Caco-2 (cell line): ENCODE data around the gene LIPH. TPM values are rescaled to one million over a fixed set of nuclear protein-coding genes. Genes with fewer than 3 reads are reported as not detected.

Experiments
- BruUV-seq: library from RNA; stranded (reverse); fragments of 400-500 nt; replicated peaks from 2 replicates; lab custom pipeline; 2021; lab: Mats Ljungman, UMichigan
- CTCF ChIA-PET: fragments of 300-600 bp; sonication (Branson Sonifier 250); formaldehyde crosslinking; loops from one replicate; lab custom pipeline; 2022; ENCODE audit warnings: antibody characterized with exemption; lab: Charles Lee
- POLR2A ChIA-PET: fragments of 300-600 bp; sonication (Branson Sonifier 250); formaldehyde crosslinking; loops from one replicate; lab custom pipeline; 2022; ENCODE audit warnings: antibody characterized with exemption; lab: Charles Lee
- DNase-seq, 2 experiments: peaks; one replicate each; pipeline versions ENCODE4 v3.0.0 to v3.0.0-alpha.2; 2020 to 2022
- H3K27me3 ChIP-seq: replicated peaks from 2 replicates; pipeline ENCODE4 v1.6.0; 2011; ENCODE audit warnings: low read length; ENCODE audit not compliant: control insufficient read depth, insufficient read depth
- H3K36me3 ChIP-seq: 2 replicates; pipeline ENCODE4 v1.5.1; 2011; ENCODE audit warnings: low read length; ENCODE audit not compliant: control insufficient read depth, insufficient read depth
- H3K4me1 ChIP-seq: fragments of 250-450 bp; sonication (Bioruptor Pico); 2 replicates; pipeline ENCODE4 v1.5.1; 2020; ENCODE audit warnings: mild to moderate bottlenecking
- H3K4me3 ChIP-seq: 2 replicates; pipeline ENCODE4 v1.5.1; 2011; ENCODE audit warnings: low read depth, mild to moderate bottlenecking, control low read depth, low read length
- H3K9me3 ChIP-seq: fragments of 250-450 bp; sonication (Bioruptor Pico); 2 replicates; pipeline ENCODE4 v1.5.1; 2020; ENCODE audit warnings: mild to moderate bottlenecking, moderate library complexity
- H3K27ac Mint-ChIP-seq: one replicate; pipeline ENCODE4 v1.8.0; 2022; ENCODE audit warnings: mixed read lengths; ENCODE audit not compliant: unreplicated experiment
- H3K27me3 Mint-ChIP-seq: one replicate; pipeline ENCODE4 v1.8.0; 2022; ENCODE audit warnings: mixed read lengths; ENCODE audit not compliant: insufficient read depth, unreplicated experiment
- H3K36me3 Mint-ChIP-seq: one replicate; pipeline ENCODE4 v1.8.0; 2022; ENCODE audit warnings: mild to moderate bottlenecking, mixed read lengths; ENCODE audit not compliant: insufficient read depth, unreplicated experiment
- H3K4me1 Mint-ChIP-seq: one replicate; pipeline ENCODE4 v1.8.0; 2022; ENCODE audit warnings: low read depth, mixed read lengths; ENCODE audit not compliant: unreplicated experiment
- H3K4me3 Mint-ChIP-seq: one replicate; pipeline ENCODE4 v1.8.0; 2022; ENCODE audit warnings: mild to moderate bottlenecking, moderate library complexity, mixed read lengths; ENCODE audit not compliant: unreplicated experiment
- H3K9me3 Mint-ChIP-seq: one replicate; pipeline ENCODE4 v1.8.0; 2022; ENCODE audit warnings: mixed read lengths; ENCODE audit not compliant: unreplicated experiment
- CTCF ChIP-seq, 2 experiments: fragments of 200-600 bp in 1 of 2; IDR thresholded peaks; 1 replicate in 1 of 2; 2 replicates in 1 of 2; pipeline versions ENCODE4 v1.5.1 to v1.8.0; 2011 to 2022; ENCODE audit warnings: antibody characterized with exemption in 1 of 2, control low read depth in 1 of 2, inconsistent platforms in 1 of 2, low read depth in 1 of 2, low read length in 1 of 2, mild to moderate bottlenecking in 1 of 2, moderate library complexity in 1 of 2; ENCODE audit not compliant: insufficient read depth in 1 of 2, severe bottlenecking in 1 of 2, unreplicated experiment in 1 of 2
- intact Hi-C: fragments of 100-400 bp; cut with micrococcal nuclease; formaldehyde crosslinking; loops from one replicate; pipeline ENCODE4 v1.10.0; 2022; ENCODE audit not compliant: unreplicated experiment
- total RNA-seq: library from RNA; stranded (reverse); gene quantifications from 2 replicates; pipeline ENCODE4 v1.2.3, GENCODE V29; 2022

The LIPH gene
- total RNA-seq, 1 experiment from 2014 or later: 6.1 TPM

DNA sequence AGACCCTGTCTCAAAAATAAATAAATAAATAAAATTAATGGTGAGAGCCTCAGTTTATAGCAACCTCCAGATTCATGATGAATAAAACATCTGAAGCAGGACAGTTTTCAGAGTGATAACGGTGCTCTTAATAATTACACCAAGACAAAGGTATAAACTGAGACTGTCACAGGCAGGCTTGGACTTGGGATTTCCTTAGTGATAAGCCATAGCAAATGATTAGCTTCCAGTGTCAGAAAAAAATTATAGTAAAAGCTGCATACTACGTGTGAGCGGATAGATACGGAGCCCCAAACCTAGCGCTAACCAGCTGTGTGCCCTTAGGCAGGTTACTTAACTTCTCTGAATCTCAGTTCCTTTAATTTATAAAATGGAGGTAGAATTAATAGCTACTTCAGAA, 21.5 kb downstream of the LIPH start:
- Histone ChIP-seq H3K36me3 (no peaks in the 10 kb centered on the region), H3K4me3 (no peak overlapping the region), H3K27me3 (no peaks in the 10 kb centered on the region), H3K9me3 (no peaks in the 10 kb centered on the region), H3K4me1 (peaks cover 4% of the 10 kb centered on the region; the same call in 1 of the 2 replicates)
- TF ChIP-seq CTCF (IDR thresholded peaks at IDR 0.05; ENCODE audit: insufficient read depth in 1 of 2, low read depth in 1 of 2, low read length in 1 of 2, severe bottlenecking in 1 of 2, unreplicated experiment in 1 of 2): no peak
- H3K36me3 Mint-ChIP-seq: no peaks in the 10 kb centered on the region
- H3K4me3 Mint-ChIP-seq: no peak overlapping the region
- ChIA-PET CTCF (interaction anchor here (0.5 kb wide), 1 partner anchor 144 kb away, joined by 4 read pairs; no protein-coding TSS in a partner anchor), POLR2A (no interaction called here)
- H3K9me3 Mint-ChIP-seq: no peaks in the 10 kb centered on the region
- H3K4me1 Mint-ChIP-seq: peaks cover 8% of the 10 kb centered on the region
- no peak for DNase-seq
- H3K27me3 Mint-ChIP-seq: no peaks in the 10 kb centered on the region
- intact Hi-C loops: no loop called here
- BruUV-seq: no TSS peak
- H3K27ac Mint-ChIP-seq: no peak overlapping the region

- peaks cover 8% of the 10 kb centered on the region for H3K4me1 Mint-ChIP-seq
- no peaks in the 10 kb centered on the region for H3K9me3 Mint-ChIP-seq
- Histone ChIP-seq H3K27me3 (no peaks in the 10 kb centered on the region), H3K4me3 (no peak overlapping the region), H3K9me3 (no peaks in the 10 kb centered on the region), H3K4me1 (no peaks in the 10 kb centered on the region), H3K36me3 (no peaks in the 10 kb centered on the region)
- no peak for DNase-seq
- no TSS peak for BruUV-seq
- intact Hi-C loops: no loop called here
- ChIA-PET CTCF (interaction anchor here (0.7 to 1.2 kb wide), 2 partner anchors 24 to 31 kb away, joined by 4 to 5 read pairs; partner anchors contain the start of gene LIPH), POLR2A (interaction anchor here (0.7 kb wide), 1 partner anchor 21 kb away, joined by 3 read pairs; no protein-coding TSS in a partner anchor)
- TF ChIP-seq CTCF (IDR thresholded peaks at IDR 0.05; ENCODE audit: insufficient read depth in 1 of 2, low read depth in 1 of 2, low read length in 1 of 2, severe bottlenecking in 1 of 2, unreplicated experiment in 1 of 2): no peak
- no peak overlapping the region for H3K4me3 Mint-ChIP-seq
- H3K36me3 Mint-ChIP-seq: no peaks in the 10 kb centered on the region
- H3K27ac Mint-ChIP-seq: no peak overlapping the region
- H3K27me3 Mint-ChIP-seq: no peaks in the 10 kb centered on the region
Measured at GRCh38 chr3:185528532-185528931, 23.9 kb downstream of the LIPH start.

DNA sequence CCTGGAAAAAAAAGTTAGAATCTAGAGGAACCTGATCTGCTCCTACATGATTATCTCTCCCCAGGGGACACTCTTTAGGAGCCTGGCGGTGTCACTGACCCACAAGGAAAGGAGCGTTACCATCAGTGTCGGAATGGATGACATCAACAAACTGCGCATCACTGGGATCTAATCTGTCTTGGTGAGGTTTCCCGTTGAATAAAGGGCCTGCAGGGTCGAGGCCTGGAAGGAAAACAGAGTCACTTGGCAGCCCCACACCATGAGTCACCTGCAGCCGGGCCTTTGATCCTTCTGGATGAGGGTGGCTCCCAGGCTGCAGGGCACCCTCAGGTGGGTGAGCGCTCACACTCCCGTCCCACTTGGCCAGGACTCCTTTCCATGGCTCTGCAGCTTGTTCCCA, 25.0 kb downstream of the LIPH start:
- Histone ChIP-seq H3K4me3 (no peak overlapping the region), H3K4me1 (no peaks in the 10 kb centered on the region), H3K36me3 (no peaks in the 10 kb centered on the region), H3K9me3 (no peaks in the 10 kb centered on the region), H3K27me3 (no peaks in the 10 kb centered on the region)
- CTCF ChIA-PET: no interaction called here
- no peak for TF ChIP-seq CTCF (IDR thresholded peaks at IDR 0.05; ENCODE audit: insufficient read depth in 1 of 2, low read depth in 1 of 2, low read length in 1 of 2, severe bottlenecking in 1 of 2, unreplicated experiment in 1 of 2)
- Mint-ChIP-seq H3K4me1 (peaks cover 8% of the 10 kb centered on the region), H3K27ac (no peak overlapping the region), H3K27me3 (no peaks in the 10 kb centered on the region), H3K9me3 (no peaks in the 10 kb centered on the region), H3K36me3 (no peaks in the 10 kb centered on the region), H3K4me3 (no peak overlapping the region)
- POLR2A ChIA-PET: no interaction called here
- intact Hi-C loops: no loop called here
- DNase-seq: no peak
- no TSS peak for BruUV-seq
